H1 (cell line): ENCODE results near the gene TCN2. TPM values are rescaled to one million over a fixed set of nuclear protein-coding genes. Genes with fewer than 3 reads are reported as not detected.

ENCODE experiments used
- CTCF ChIA-PET: fragments of 300-600 bp; sonication (Branson Sonifier 250); formaldehyde crosslinking; loops from one replicate; lab custom pipeline; 2021; ENCODE audit not compliant: partially characterized antibody; lab: Charles Lee
- POLR2A ChIA-PET: fragments of 300-600 bp; sonication (Branson Sonifier 250); formaldehyde crosslinking; loops from one replicate; lab custom pipeline; 2021; ENCODE audit warnings: inconsistent platforms; ENCODE audit not compliant: partially characterized antibody; lab: Charles Lee
- DNase-seq, 2 experiments: peaks; one replicate each; pipeline versions ENCODE4 v3.0.0 to v3.0.0-alpha.2; 2010 to 2022; ENCODE audit warnings: low spot score in 2 of 2, low read depth in 1 of 2, mixed read lengths in 1 of 2
- FAIRE-seq: peaks from 2 replicates; lab custom pipeline; 2011; peaks lifted over from hg19 to GRCh38; lab: Jason Lieb, UNC
- H2AFZ ChIP-seq: 2 replicates; pipeline ENCODE4 v1.8.1; 2012; ENCODE audit warnings: low read length, inconsistent platforms
- H2AK5ac ChIP-seq: 2 replicates; pipeline ENCODE4 v1.6.1; 2013; ENCODE audit warnings: low read depth, low read length
- H2BK120ac ChIP-seq: replicated peaks from 2 replicates; pipeline ENCODE3; 2013; ENCODE audit warnings: low read depth, low read length, inconsistent platforms
- H2BK12ac ChIP-seq: 2 replicates; pipeline ENCODE4 v1.6.1; 2013; ENCODE audit warnings: low read depth, low read length
- H2BK15ac ChIP-seq: 2 replicates; pipeline ENCODE4 v1.6.1; 2013; ENCODE audit warnings: low read length
- H2BK20ac ChIP-seq: 2 replicates; pipeline ENCODE4 v1.6.1; 2013; ENCODE audit warnings: low read length
- H2BK5ac ChIP-seq: 2 replicates; pipeline ENCODE4 v1.6.1; 2013; ENCODE audit warnings: low read depth, low read length
- H3K14ac ChIP-seq: 2 replicates; pipeline ENCODE4 v1.6.1; 2013; ENCODE audit warnings: inconsistent platforms; ENCODE audit not compliant: insufficient read length
- H3K18ac ChIP-seq: 2 replicates; pipeline ENCODE4 v1.6.1; 2013; ENCODE audit warnings: low read length; ENCODE audit errors: extremely low read depth
- H3K23ac ChIP-seq: 2 replicates; pipeline ENCODE4 v1.6.1; 2013; ENCODE audit warnings: inconsistent platforms; ENCODE audit not compliant: insufficient read length
- H3K23me2 ChIP-seq: 2 replicates; pipeline ENCODE4 v1.6.1; 2013; ENCODE audit warnings: low read depth, low read length
- H3K27ac ChIP-seq: 2 replicates; pipeline ENCODE4 v1.6.1; 2011; ENCODE audit warnings: low read depth, low read length, inconsistent platforms
- H3K27me3 ChIP-seq, 4 experiments: replicated peaks in 1 of 4; 1 replicate in 1 of 4; 2 replicates in 3 of 4; pipeline versions ENCODE4 v1.6.1 to v1.8.1; 2011 to 2013; ENCODE audit warnings: low read length in 3 of 4, mild to moderate bottlenecking in 3 of 4, inconsistent platforms in 2 of 4, mixed read lengths in 2 of 4, moderate library complexity in 1 of 4; ENCODE audit not compliant: control insufficient read depth in 3 of 4, insufficient read depth in 3 of 4; ENCODE audit errors: extremely low read depth in 1 of 4
- H3K36me3 ChIP-seq, 4 experiments: 2 replicates each; pipeline versions ENCODE4 v1.6.1 to v1.8.1; 2011 to 2013; ENCODE audit warnings: mild to moderate bottlenecking in 4 of 4, low read length in 3 of 4, moderate library complexity in 2 of 4, control low read depth in 1 of 4, inconsistent platforms in 1 of 4; ENCODE audit not compliant: insufficient read depth in 4 of 4, control insufficient read depth in 2 of 4
- H3K4ac ChIP-seq: replicated peaks from 2 replicates; pipeline ENCODE3; 2013; ENCODE audit warnings: low read length, low read depth, mixed read lengths, inconsistent platforms; ENCODE audit not compliant: insufficient read length
- H3K4me1 ChIP-seq, 4 experiments: replicated peaks in 1 of 4; 1 replicate in 1 of 4; 2 replicates in 3 of 4; pipeline versions ENCODE4 v1.6.1 to v1.8.1; 2011 to 2013; ENCODE audit warnings: low read length in 3 of 4, inconsistent platforms in 2 of 4, mixed read lengths in 1 of 4; ENCODE audit not compliant: insufficient read depth in 4 of 4, control insufficient read depth in 3 of 4
- H3K4me2 ChIP-seq, 2 experiments: 2 replicates each; pipeline versions ENCODE4 v1.6.1 to v1.8.1; 2011 to 2013; ENCODE audit warnings: low read depth in 2 of 2, low read length in 2 of 2, control low read depth in 1 of 2, inconsistent platforms in 1 of 2, mild to moderate bottlenecking in 1 of 2; ENCODE audit not compliant: insufficient read depth in 1 of 2
- H3K4me3 ChIP-seq, 4 experiments: fragments of 200-600, 300-600 bp in 1 of 4; sonication (generic), shearing (Covaris generic), sonication (Bioruptor Twin) in 1 of 4; 2 replicates each; pipeline versions ENCODE4 v1.5.1 to v1.8.1; 2011 to 2016; ENCODE audit warnings: low read length in 4 of 4, low read depth in 3 of 4, control low read depth in 2 of 4, inconsistent platforms in 2 of 4, mild to moderate bottlenecking in 2 of 4, mixed read lengths in 1 of 4, moderate library complexity in 1 of 4; ENCODE audit not compliant: insufficient read depth in 2 of 4; ENCODE audit errors: extremely low read depth in 1 of 4
- H3K56ac ChIP-seq: replicated peaks from 2 replicates; pipeline ENCODE3; 2013; ENCODE audit warnings: low read depth, mild to moderate bottlenecking, mixed read lengths, low read length, inconsistent platforms; ENCODE audit not compliant: insufficient read length
- H3K79me1 ChIP-seq: 2 replicates; pipeline ENCODE4 v1.6.1; 2013; ENCODE audit warnings: low read depth, low read length, control low read depth
- H3K79me2 ChIP-seq, 2 experiments: 2 replicates each; pipeline versions ENCODE4 v1.6.1 to v1.8.1; 2012 to 2013; ENCODE audit warnings: low read length in 2 of 2, mild to moderate bottlenecking in 2 of 2, inconsistent platforms in 1 of 2; ENCODE audit not compliant: insufficient read depth in 2 of 2, control insufficient read depth in 1 of 2
- H3K9ac ChIP-seq, 4 experiments: replicated peaks in 1 of 4; 1 replicate in 1 of 4; 2 replicates in 3 of 4; pipeline versions ENCODE4 v1.6.1 to v1.8.1; 2011 to 2013; ENCODE audit warnings: low read depth in 3 of 4, low read length in 3 of 4, control low read depth in 2 of 4, mild to moderate bottlenecking in 2 of 4, moderate library complexity in 2 of 4, inconsistent platforms in 1 of 4; ENCODE audit errors: extremely low read depth in 1 of 4
- H3K9me3 ChIP-seq, 2 experiments: 2 replicates each; pipeline versions ENCODE4 v1.6.1 to v1.8.1; 2012 to 2013; ENCODE audit warnings: mild to moderate bottlenecking in 2 of 2, moderate library complexity in 2 of 2, control low read depth in 1 of 2, inconsistent platforms in 1 of 2, low read depth in 1 of 2, low read length in 1 of 2, mixed read lengths in 1 of 2; ENCODE audit not compliant: insufficient read depth in 2 of 2
- H4K20me1 ChIP-seq, 2 experiments: replicated peaks in 1 of 2; 2 replicates each; pipeline versions ENCODE3 to v1.8.1; 2011 to 2013; ENCODE audit warnings: inconsistent platforms in 2 of 2, low read length in 2 of 2, mild to moderate bottlenecking in 1 of 2; ENCODE audit not compliant: insufficient read depth in 2 of 2, control insufficient read depth in 1 of 2
- H4K5ac ChIP-seq: 2 replicates; pipeline ENCODE4 v1.6.1; 2013; ENCODE audit warnings: low read length, low read depth, mixed read lengths, inconsistent platforms; ENCODE audit not compliant: insufficient read length
- H4K8ac ChIP-seq: 2 replicates; pipeline ENCODE4 v1.8.0; 2013; ENCODE audit warnings: mild to moderate bottlenecking, moderate library complexity, low read length, inconsistent platforms; ENCODE audit not compliant: insufficient read depth; ENCODE audit errors: extremely low read depth
- H4K91ac ChIP-seq: replicated peaks from 2 replicates; pipeline ENCODE3; 2013; ENCODE audit warnings: low read length, mixed read lengths, inconsistent platforms; ENCODE audit not compliant: insufficient read length
- BCL11A ChIP-seq, 2 experiments: IDR thresholded peaks; one replicate each; pipeline ENCODE4 v1.6.1; 2011; ENCODE audit warnings: low read depth in 2 of 2, low read length in 2 of 2, mild to moderate bottlenecking in 2 of 2
- SAP30 ChIP-seq: fragments of 300-600 bp; sonication (generic); IDR thresholded peaks from 2 replicates; pipeline ENCODE4 v1.7.1; 2012; ENCODE audit warnings: low read length, moderate library complexity, mild to moderate bottlenecking, inconsistent platforms; ENCODE audit not compliant: insufficient read depth, insufficient replicate concordance
- TAF1 ChIP-seq: IDR thresholded peaks from 2 replicates; pipeline ENCODE4 v1.6.1; 2011; ENCODE audit warnings: mild to moderate bottlenecking, low read depth, low read length
- TBP ChIP-seq: IDR thresholded peaks from 2 replicates; pipeline ENCODE4 v1.6.1; 2011; ENCODE audit warnings: low read depth, low read length, improper control_type of control experiment
- WGBS, 2 experiments: shearing (Covaris generic) in 1 of 2; methylation state at CpG; one replicate each; pipeline versions ENCODE4 v1.1.6 to v1.1.7; 2013 to 2015; ENCODE audit warnings: low lambda C conversion rate in 2 of 2, mixed read lengths in 2 of 2, inconsistent platforms in 1 of 2, low coverage in 1 of 2, missing lambda C conversion rate in 1 of 2; ENCODE audit not compliant: insufficient replicate concordance in 2 of 2, insufficient coverage in 1 of 2, insufficient read length in 1 of 2; ENCODE audit errors: extremely low coverage in 1 of 2, missing lambda C conversion rate in 1 of 2; 5-methylcytosine and 5-hydroxymethylcytosine counted together
- polyA plus RNA-seq, 7 experiments: library from polyadenylated mRNA; depleted of rRNA in 3 of 7; stranded (reverse) in 5 of 7; unstranded in 2 of 7; fragments of >200 nt in 5 of 7; fragments of 200-250 nt in 2 of 7; gene quantifications; 1 replicate in 5 of 7; 2 replicates in 1 of 7; 4 replicates in 1 of 7; pipeline versions ENCODE4 v1.2.1 to v1.2.3, GENCODE V29; 2011 to 2013; ENCODE audit warnings: missing spikeins in 2 of 7, mixed read lengths in 2 of 7
- total RNA-seq: library from RNA; stranded (reverse); fragmentation: NEBNext Ultra II Directional; extraction: Animal tissue kit (Norgen Biotek cat#: 25700); gene quantifications from 2 replicates; pipeline ENCODE4 v1.2.1, GENCODE V29; 2021

TCN2 gene
- total and polyA plus RNA-seq, 2 of the 8 experiments (the other 6 are each of a cell fraction or from before 2014, with no cell fraction given), result 30.0 to 87.8 TPM

GRCh38 chr22:30637701-30638114 lies 30.7 kb downstream of the TCN2 start:
- no peak overlapping the region for H2AFZ ChIP-seq
- TF ChIP-seq TAF1, result no peak
- no peak for TF ChIP-seq TBP
- no peak for TF ChIP-seq BCL11A (IDR thresholded peaks at IDR 0.05; ENCODE audit: low read depth in 2 of 2, low read length in 2 of 2)
- TF ChIP-seq SAP30, result no peak
- H3K4ac ChIP-seq, result no peak overlapping the region
- H3K18ac ChIP-seq, result no peak overlapping the region
- no peak overlapping the region for H3K23ac ChIP-seq
- 82% methylated on average over 1 of the region's 1 CpG; no CpG with 5 or more reads in 1 of the 2 experiments for WGBS, 2 experiments
- H2BK120ac ChIP-seq, result no peak overlapping the region
- no peak overlapping the region for H2BK5ac ChIP-seq
- H3K79me1 ChIP-seq, result peaks cover 2% of the 10 kb centered on the region; the same call in 1 of the 2 replicates
- H2BK15ac ChIP-seq, result no peak overlapping the region
- H3K9ac ChIP-seq, result no peak overlapping the region
- H3K4me2 ChIP-seq, result no peak overlapping the region
- no peaks in the 10 kb centered on the region; a peak in 1 of 4 replicates for H3K79me2 ChIP-seq
- no peak overlapping the region for H2AK5ac ChIP-seq
- FAIRE-seq (no peak), DNase-seq (no peak)
- no peaks in the 10 kb centered on the region for H3K36me3 ChIP-seq
- peaks cover 0 to 22% (median 14%) of the 10 kb centered on the region in 4 experiments; a peak in 6 of 7 replicates for H3K4me1 ChIP-seq
- no peak overlapping the region for H2BK20ac ChIP-seq
- no peak overlapping the region for H4K91ac ChIP-seq
- H3K56ac ChIP-seq, result no peak overlapping the region
- CTCF ChIA-PET, result interaction anchor here (0.6 to 7.8 kb wide), 5 partner anchors 13 to 117 kb away, joined by 3 to 137 read pairs (median 4); no protein-coding TSS in a partner anchor
- peak overlapping the region; percentile 46 for H4K5ac ChIP-seq
- H3K23me2 ChIP-seq, result peaks cover 11% of the 10 kb centered on the region; the same call in 1 of the 2 replicates
- peaks cover 0 to 2% of the 10 kb centered on the region in 2 experiments for H4K20me1 ChIP-seq
- H3K4me3 ChIP-seq, result no peak overlapping the region
- H3K14ac ChIP-seq, result no peak overlapping the region
- no peak overlapping the region for H4K8ac ChIP-seq
- no peak overlapping the region for H3K27ac ChIP-seq
- POLR2A ChIA-PET, result interaction anchor here (0.9 to 1.6 kb wide), 2 partner anchors 18 kb away, joined by 4 to 5 read pairs; no protein-coding TSS in a partner anchor
- H3K9me3 ChIP-seq, result no peaks in the 10 kb centered on the region
- H2BK12ac ChIP-seq, result no peak overlapping the region
- peaks cover 0 to 4% (median 0%) of the 10 kb centered on the region in 4 experiments; a peak in 2 of 7 replicates for H3K27me3 ChIP-seq
